Spleen (tissue), 7 donors: ENCODE measurements around the gene NIP7.

Experiments used
- CTCF ChIP-seq, 11 experiments: fragments of 200-600 bp in 7 of 11; fragments of 450-650 bp in 4 of 11; sonication (generic) in 4 of 11; IDR thresholded peaks in 8 of 11; conservative IDR thresholded peaks in 3 of 11; 1 replicate in 7 of 11; 2 replicates in 4 of 11; pipeline versions ENCODE4 v1.4.0 to v1.8.0; 2016 to 2021; ENCODE audit warnings: antibody characterized with exemption in 11 of 11, inconsistent platforms in 4 of 11, mild to moderate bottlenecking in 1 of 11
- POLR2AphosphoS5 ChIP-seq, 3 donors: sonication (generic); formaldehyde crosslinking; IDR thresholded peaks; one replicate each; pipeline ENCODE4 v1.5.1; 2017; ENCODE audit warnings: antibody characterized with exemption in 3 of 3
- donor health status: DM: no; HTN: no; CAD: no; lungs with moderate emphysema.
- donor health status: DM: no; HTN: no; CAD: no.
- donor health status: DM: no; HTN: no; CAD: no.

GRCh38 chr16:69373019-69373418, 33.4 kb downstream of the NIP7 start:
- TF ChIP-seq CTCF (IDR thresholded peaks at IDR 0.05 in 8 of 11, conservative IDR thresholded peaks at IDR 0.05 in 3 of 11) (no peak), POLR2AphosphoS5 (IDR thresholded peaks at IDR 0.05) (no peak)
